OCI-LY1 (cell line): Measurements from ENCODE around the gene C12orf76.
"Not testable (repeated sequence)": the region's sequence is repeated elsewhere in the genome, so short reads cannot be mapped to it uniquely, and the experiment has no call there.

Experiments used
- H2AFZ ChIP-seq: fragments of 200-600 bp; sonication (generic), shearing (Covaris generic); 2 replicates; pipeline ENCODE4 v1.6.0; 2014; ENCODE audit warnings: antibody characterized with exemption, mild to moderate bottlenecking, low read length
- H3F3A ChIP-seq: fragments of 200-600 bp; sonication (generic), shearing (Covaris generic); 2 replicates; pipeline ENCODE4 v1.6.0; 2014; ENCODE audit warnings: mild to moderate bottlenecking, antibody characterized with exemption, low read length, moderate library complexity; ENCODE audit not compliant: insufficient read depth
- H3K27ac ChIP-seq: fragments of 200-600 bp; sonication (generic); 2 replicates; pipeline ENCODE4 v1.5.1; 2014; ENCODE audit warnings: low read length, mixed run types, mild to moderate bottlenecking, low read depth; ENCODE audit not compliant: poor library complexity, severe bottlenecking
- H3K27me3 ChIP-seq: fragments of 200-600 bp; sonication (generic); 2 replicates; pipeline ENCODE4 v1.6.0; 2014; ENCODE audit warnings: antibody characterized with exemption, mild to moderate bottlenecking, low read length, moderate library complexity; ENCODE audit not compliant: insufficient read depth
- H3K36me3 ChIP-seq: fragments of 200-600 bp; sonication (generic); 2 replicates; pipeline ENCODE4 v1.6.1; 2014; ENCODE audit warnings: mild to moderate bottlenecking, antibody characterized with exemption, low read length, moderate library complexity, mixed read lengths; ENCODE audit not compliant: insufficient read depth
- H3K4me1 ChIP-seq: fragments of 200-600 bp; sonication (generic); 2 replicates; pipeline ENCODE4 v1.5.1; 2014; ENCODE audit warnings: mild to moderate bottlenecking, low read length, moderate library complexity; ENCODE audit not compliant: insufficient read depth, severe bottlenecking
- H3K4me2 ChIP-seq: fragments of 200-600 bp; sonication (generic), shearing (Covaris generic); 2 replicates; pipeline ENCODE4 v1.6.1; 2014; ENCODE audit warnings: low read length
- H3K4me3 ChIP-seq: fragments of 200-600 bp; sonication (generic); 2 replicates; pipeline ENCODE4 v1.5.1; 2014; ENCODE audit warnings: low read length, low read depth, mild to moderate bottlenecking, mixed read lengths; ENCODE audit not compliant: poor library complexity, severe bottlenecking
- H3K79me2 ChIP-seq: fragments of 200-600 bp; shearing (Covaris generic); 2 replicates; pipeline ENCODE4 v1.6.1; 2016; ENCODE audit warnings: mixed run types, low read length, mixed read lengths; ENCODE audit not compliant: insufficient read depth
- H3K9ac ChIP-seq: fragments of 200-600 bp; sonication (generic), shearing (Covaris generic); 2 replicates; pipeline ENCODE4 v1.6.1; 2014; ENCODE audit warnings: mild to moderate bottlenecking, low read length, mixed read lengths
- H3K9me2 ChIP-seq: fragments of 200-600 bp; sonication (generic), shearing (Covaris generic); 2 replicates; pipeline ENCODE4 v1.6.1; 2014; ENCODE audit warnings: low read depth, mild to moderate bottlenecking, low read length, mixed read lengths
- H3K9me3 ChIP-seq: fragments of 200-600 bp; shearing (Covaris generic); 2 replicates; pipeline ENCODE4 v1.6.1; 2014; ENCODE audit warnings: low read length, mixed read lengths
- H4K20me1 ChIP-seq: fragments of 200-600 bp; sonication (generic), shearing (Covaris generic); 2 replicates; pipeline ENCODE4 v1.6.0; 2016; ENCODE audit warnings: mild to moderate bottlenecking, low read length; ENCODE audit not compliant: insufficient read depth
- EZH2 ChIP-seq: fragments of 200-600 bp; sonication (generic), shearing (Covaris generic); IDR thresholded peaks from 2 replicates; pipeline ENCODE4 v1.8.0; 2017; ENCODE audit warnings: borderline replicate concordance, mixed run types, mild to moderate bottlenecking, antibody characterized with exemption, low read length, moderate library complexity, mixed read lengths
- TF ChIP-seq, protein P1 (sequence below): fragments of 200-600 bp; sonication (generic), shearing (Covaris generic); IDR thresholded peaks from 2 replicates; pipeline ENCODE4 v1.5.1; 2017; ENCODE audit warnings: mild to moderate bottlenecking, antibody characterized with exemption, low read length, moderate library complexity, mixed read lengths

The C12orf76 gene

DNA sequence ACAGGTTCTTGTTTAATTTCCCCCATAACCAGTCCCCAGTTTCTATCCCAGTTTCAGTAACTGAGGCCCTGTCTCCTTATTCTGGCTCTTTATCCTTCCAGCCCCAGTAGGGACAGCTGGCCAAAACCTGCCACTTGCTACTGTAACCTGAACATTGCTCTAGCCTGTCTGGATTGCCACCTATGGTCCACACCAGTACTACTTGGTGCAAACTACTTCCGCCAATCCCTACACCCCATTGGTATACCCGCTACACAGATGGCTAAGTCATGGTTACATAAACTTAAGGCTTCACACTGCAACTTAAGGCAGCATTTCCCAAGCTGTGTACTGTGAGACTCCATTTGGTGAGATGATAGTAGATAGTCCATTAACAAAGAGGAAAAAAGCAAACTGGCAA, 20.3 kb upstream of the C12orf76 start:
- H3K27ac ChIP-seq: no peak overlapping the region
- H2AFZ ChIP-seq: no peak overlapping the region
- H3K4me1 ChIP-seq: peaks cover 8% of the 10 kb centered on the region
- no peaks in the 10 kb centered on the region for H3K9me3 ChIP-seq
- H3K79me2 ChIP-seq: no peaks in the 10 kb centered on the region
- no peak overlapping the region for H3K4me2 ChIP-seq
- no peaks in the 10 kb centered on the region for H3K36me3 ChIP-seq
- H4K20me1 ChIP-seq: no peaks in the 10 kb centered on the region
- H3K27me3 ChIP-seq: no peaks in the 10 kb centered on the region
- H3K9ac ChIP-seq: no peak overlapping the region
- TF ChIP-seq EZH2: no peak
- TF ChIP-seq, protein P1, sequence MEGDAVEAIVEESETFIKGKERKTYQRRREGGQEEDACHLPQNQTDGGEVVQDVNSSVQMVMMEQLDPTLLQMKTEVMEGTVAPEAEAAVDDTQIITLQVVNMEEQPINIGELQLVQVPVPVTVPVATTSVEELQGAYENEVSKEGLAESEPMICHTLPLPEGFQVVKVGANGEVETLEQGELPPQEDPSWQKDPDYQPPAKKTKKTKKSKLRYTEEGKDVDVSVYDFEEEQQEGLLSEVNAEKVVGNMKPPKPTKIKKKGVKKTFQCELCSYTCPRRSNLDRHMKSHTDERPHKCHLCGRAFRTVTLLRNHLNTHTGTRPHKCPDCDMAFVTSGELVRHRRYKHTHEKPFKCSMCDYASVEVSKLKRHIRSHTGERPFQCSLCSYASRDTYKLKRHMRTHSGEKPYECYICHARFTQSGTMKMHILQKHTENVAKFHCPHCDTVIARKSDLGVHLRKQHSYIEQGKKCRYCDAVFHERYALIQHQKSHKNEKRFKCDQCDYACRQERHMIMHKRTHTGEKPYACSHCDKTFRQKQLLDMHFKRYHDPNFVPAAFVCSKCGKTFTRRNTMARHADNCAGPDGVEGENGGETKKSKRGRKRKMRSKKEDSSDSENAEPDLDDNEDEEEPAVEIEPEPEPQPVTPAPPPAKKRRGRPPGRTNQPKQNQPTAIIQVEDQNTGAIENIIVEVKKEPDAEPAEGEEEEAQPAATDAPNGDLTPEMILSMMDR: no peak
- H3F3A ChIP-seq: no peaks in the 10 kb centered on the region
- no peaks in the 10 kb centered on the region for H3K9me2 ChIP-seq
- no peak overlapping the region for H3K4me3 ChIP-seq

DNA sequence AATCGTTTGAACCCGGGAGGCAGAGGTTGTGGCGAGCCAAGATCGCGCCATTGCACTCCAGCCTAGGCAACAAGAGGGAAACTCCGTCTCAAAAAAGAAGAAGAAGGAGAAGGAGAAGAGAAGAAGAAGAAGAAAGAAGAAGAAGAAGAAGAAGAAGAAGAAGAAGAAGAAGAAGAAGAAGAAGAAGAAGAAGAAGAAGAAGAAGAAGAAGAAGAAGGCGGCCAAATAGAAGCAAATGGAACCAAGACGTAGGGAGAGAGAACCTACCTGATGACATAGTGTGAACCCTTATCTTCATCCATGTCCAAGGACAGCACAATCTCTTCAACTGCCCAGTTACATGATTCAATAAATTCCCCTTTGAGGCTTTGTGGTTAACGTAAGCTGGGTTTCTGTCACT, 19.8 kb upstream of the C12orf76 start:
- H3K9me2 ChIP-seq, H3K4me2 ChIP-seq, H3K27me3 ChIP-seq, H3K4me3 ChIP-seq, H3K9ac ChIP-seq, H3F3A ChIP-seq, H4K20me1 ChIP-seq, H3K79me2 ChIP-seq, H2AFZ ChIP-seq, H3K27ac ChIP-seq, H3K4me1 ChIP-seq, H3K9me3 ChIP-seq, H3K36me3 ChIP-seq: not testable (repeated sequence)

DNA sequence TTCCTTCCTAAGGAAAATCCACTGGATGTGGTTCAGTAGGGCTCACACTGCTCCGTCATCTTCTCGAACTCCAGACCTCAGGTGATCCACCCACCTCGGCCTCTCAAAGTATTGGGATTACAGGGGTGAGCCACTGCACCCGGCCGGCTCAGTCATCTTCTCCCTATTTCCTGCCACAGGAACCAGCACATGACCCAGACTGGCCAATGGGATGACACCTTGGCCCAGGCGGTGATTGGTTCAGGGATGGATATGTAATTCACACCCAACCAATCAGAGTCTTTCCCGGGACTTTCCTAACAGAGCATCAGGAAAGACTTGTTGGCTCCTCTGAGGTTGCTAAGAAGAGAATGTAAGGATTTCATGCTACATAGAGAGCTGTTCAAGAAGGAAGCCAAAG, 19.2 kb upstream of the C12orf76 start:
- H3K4me1 ChIP-seq: no peaks in the 10 kb centered on the region
- no peak overlapping the region for H3K27ac ChIP-seq
- no peaks in the 10 kb centered on the region for H3K9me3 ChIP-seq
- H3K4me2 ChIP-seq: no peak overlapping the region
- H3F3A ChIP-seq: no peaks in the 10 kb centered on the region
- no peaks in the 10 kb centered on the region for H3K27me3 ChIP-seq
- no peaks in the 10 kb centered on the region for H4K20me1 ChIP-seq
- H3K9ac ChIP-seq: no peak overlapping the region
- TF ChIP-seq EZH2: no peak
- TF ChIP-seq, protein P1: no peak
- no peaks in the 10 kb centered on the region for H3K79me2 ChIP-seq
- H2AFZ ChIP-seq: no peak overlapping the region
- no peaks in the 10 kb centered on the region for H3K36me3 ChIP-seq
- H3K9me2 ChIP-seq: no peaks in the 10 kb centered on the region
- H3K4me3 ChIP-seq: no peak overlapping the region

DNA sequence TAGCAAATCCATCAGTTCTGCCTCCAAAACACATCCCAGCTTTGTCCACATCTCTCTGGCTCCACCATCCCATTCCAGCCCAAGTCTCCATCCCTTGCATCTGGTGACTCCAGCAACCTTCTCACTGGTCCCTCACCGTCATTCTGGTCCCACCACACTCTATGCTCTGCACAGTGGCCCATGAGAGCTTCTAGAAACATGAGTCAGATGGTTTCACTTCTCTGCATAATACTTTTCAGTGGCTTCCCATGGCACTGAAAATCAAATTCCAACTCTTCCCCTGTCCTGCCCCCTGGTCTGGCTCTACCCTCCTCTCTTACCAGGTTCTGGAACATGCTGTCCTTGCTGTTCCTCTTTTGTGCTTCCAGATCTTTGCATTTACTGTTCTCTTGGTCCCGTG, 17.2 kb upstream of the C12orf76 start:
- H3K27me3 ChIP-seq: no peaks in the 10 kb centered on the region
- no peaks in the 10 kb centered on the region for H4K20me1 ChIP-seq
- TF ChIP-seq, protein P1: no peak
- no peak for TF ChIP-seq EZH2
- no peaks in the 10 kb centered on the region for H3F3A ChIP-seq
- H3K9me2 ChIP-seq: no peaks in the 10 kb centered on the region
- no peaks in the 10 kb centered on the region for H3K79me2 ChIP-seq
- H3K4me2 ChIP-seq: no peak overlapping the region
- H3K9me3 ChIP-seq: no peaks in the 10 kb centered on the region
- H3K9ac ChIP-seq: no peak overlapping the region
- H3K36me3 ChIP-seq: no peaks in the 10 kb centered on the region
- H2AFZ ChIP-seq: no peak overlapping the region
- no peaks in the 10 kb centered on the region for H3K4me1 ChIP-seq
- no peak overlapping the region for H3K4me3 ChIP-seq
- H3K27ac ChIP-seq: no peak overlapping the region
